ENCODE measurements around the gene NINJ2. TPM values are rescaled to one million over a fixed set of nuclear protein-coding genes. Genes with fewer than 3 reads are reported as not detected.
A peak's percentile ranks its signal among the peaks of the same experiment; 100 is the strongest.

Gene NINJ2
- total RNA-seq, 1 experiment from 2014 or later, result 3.1 TPM

GRCh38 chr12:574475-575128 lies 88.6 kb downstream of the NINJ2 start:
- DNase-seq, result no peak
- Histone ChIP-seq H3K36me3 (peaks cover 3% of the 10 kb centered on the region; the same call in 1 of the 2 replicates), H3K9me3 (peaks cover 5% of the 10 kb centered on the region; the same call in 1 of the 2 replicates), H3K27me3 (no peaks in the 10 kb centered on the region; the same call in 1 of the 2 replicates), H3K4me3 (no peak overlapping the region)

- DNase-seq, result no peak
- H3K27me3 ChIP-seq, result no peaks in the 10 kb centered on the region
- H3K36me3 ChIP-seq, result peaks cover 3% of the 10 kb centered on the region; the same call in 1 of the 2 replicates
- no peak overlapping the region for H3K4me3 ChIP-seq
- peaks cover 5% of the 10 kb centered on the region; the same call in 1 of the 2 replicates for H3K9me3 ChIP-seq
Observed at GRCh38 chr12:573232-573631, 90.0 kb downstream of the NINJ2 start.

- peak; percentile 30 for DNase-seq
- Histone ChIP-seq H3K36me3 (peaks cover 3% of the 10 kb centered on the region; the same call in 1 of the 2 replicates), H3K4me3 (no peak overlapping the region), H3K9me3 (peaks cover 5% of the 10 kb centered on the region; the same call in 1 of the 2 replicates), H3K27me3 (no peaks in the 10 kb centered on the region)
Observed at GRCh38 chr12:572532-572899, 90.7 kb downstream of the NINJ2 start.

- Histone ChIP-seq H3K27me3 (no peaks in the 10 kb centered on the region), H3K4me3 (no peak overlapping the region), H3K36me3 (peaks cover 3% of the 10 kb centered on the region; the same call in 1 of the 2 replicates), H3K9me3 (peaks cover 5% of the 10 kb centered on the region; the same call in 1 of the 2 replicates)
- peak; percentile 78 for DNase-seq
Observed at GRCh38 chr12:571795-572531, 91.3 kb downstream of the NINJ2 start.

GRCh38 chr12:570921-571794 lies 92.1 kb downstream of the NINJ2 start:
- Histone ChIP-seq H3K27me3 (no peaks in the 10 kb centered on the region), H3K9me3 (peaks cover 5% of the 10 kb centered on the region; the same call in 1 of the 2 replicates), H3K36me3 (peaks cover 3% of the 10 kb centered on the region; the same call in 1 of the 2 replicates), H3K4me3 (peak overlapping the region; percentile 57)
- DNase-seq, result peak; percentile 100

GRCh38 chr12:570435-570920 lies 92.8 kb downstream of the NINJ2 start:
- H3K27me3 ChIP-seq, result no peaks in the 10 kb centered on the region
- peaks cover under 1% of the 10 kb centered on the region; the same call in 1 of the 2 replicates for H3K36me3 ChIP-seq
- peaks cover 5% of the 10 kb centered on the region; the same call in 1 of the 2 replicates for H3K9me3 ChIP-seq
- peak; percentile 98 for DNase-seq
- H3K4me3 ChIP-seq, result peak overlapping the region; percentile 57

GRCh38 chr12:569803-570434 lies 93.3 kb downstream of the NINJ2 start:
- Histone ChIP-seq H3K27me3 (no peaks in the 10 kb centered on the region), H3K9me3 (peaks cover 5% of the 10 kb centered on the region; the same call in 1 of the 2 replicates), H3K4me3 (peak overlapping the region; percentile 57), H3K36me3 (no peaks in the 10 kb centered on the region)
- peak; percentile 92 for DNase-seq

- Histone ChIP-seq H3K27me3 (no peaks in the 10 kb centered on the region), H3K36me3 (no peaks in the 10 kb centered on the region), H3K9me3 (no peaks in the 10 kb centered on the region; the same call in 1 of the 2 replicates), H3K4me3 (peak overlapping the region; percentile 57; the same call in 1 of the 2 replicates)
- DNase-seq, result no peak
Observed at GRCh38 chr12:569091-569676, 94.1 kb downstream of the NINJ2 start.

- Histone ChIP-seq H3K9me3 (no peaks in the 10 kb centered on the region), H3K4me3 (no peak overlapping the region), H3K36me3 (no peaks in the 10 kb centered on the region), H3K27me3 (no peaks in the 10 kb centered on the region)
- no peak for DNase-seq
Observed at GRCh38 chr12:568486-568885, 94.8 kb downstream of the NINJ2 start.

GRCh38 chr12:565589-566105 lies 97.6 kb downstream of the NINJ2 start:
- Histone ChIP-seq H3K9me3 (no peaks in the 10 kb centered on the region), H3K4me3 (no peak overlapping the region), H3K36me3 (no peaks in the 10 kb centered on the region), H3K27me3 (no peaks in the 10 kb centered on the region)
- DNase-seq, result no peak

GRCh38 chr12:565161-565560 lies 98.1 kb downstream of the NINJ2 start:
- no peak overlapping the region for H3K4me3 ChIP-seq
- no peaks in the 10 kb centered on the region for H3K9me3 ChIP-seq
- H3K36me3 ChIP-seq, result no peaks in the 10 kb centered on the region
- DNase-seq, result no peak
- H3K27me3 ChIP-seq, result no peaks in the 10 kb centered on the region

GRCh38 chr12:563787-564298 lies 99.4 kb downstream of the NINJ2 start:
- Histone ChIP-seq H3K4me3 (no peak overlapping the region), H3K36me3 (no peaks in the 10 kb centered on the region), H3K27me3 (0 out of 2 replicates have a peak, but pooled peaks cover 4% of the 10 kb centered on the region), H3K9me3 (no peaks in the 10 kb centered on the region)
- no peak for DNase-seq

GRCh38 chr12:563250-563781 lies 99.9 kb downstream of the NINJ2 start:
- Histone ChIP-seq H3K4me3 (no peak overlapping the region), H3K27me3 (0 out of 2 replicates have a peak, but pooled peaks cover 4% of the 10 kb centered on the region), H3K9me3 (no peaks in the 10 kb centered on the region), H3K36me3 (no peaks in the 10 kb centered on the region)
- no peak for DNase-seq

- no peaks in the 10 kb centered on the region for H3K36me3 ChIP-seq
- DNase-seq, result no peak
- H3K9me3 ChIP-seq, result no peaks in the 10 kb centered on the region
- no peak overlapping the region for H3K4me3 ChIP-seq
- H3K27me3 ChIP-seq, result 0 out of 2 replicates have a peak, but pooled peaks cover 4% of the 10 kb centered on the region
Observed at GRCh38 chr12:562634-563033, 100.6 kb downstream of the NINJ2 start.
